MCF 10A (cell line): Measurements from ENCODE around the gene BCAP31. TPM values are rescaled to one million over a fixed set of nuclear protein-coding genes. Genes with fewer than 3 reads are reported as not detected.

Experiments used
- BruUV-seq: library from RNA; stranded (reverse); fragments of 400-500 nt; replicated peaks from 2 replicates; lab custom pipeline; 2021; lab: Mats Ljungman, UMichigan
- CTCF ChIA-PET: fragments of 300-600 bp; sonication (Branson Sonifier 250); formaldehyde crosslinking; extraction: SDS; loops from one replicate; lab custom pipeline; 2021; ENCODE audit warnings: antibody characterized with exemption, inconsistent platforms; lab: Yijun Ruan, JAX
- POLR2A ChIA-PET: fragments of 300-600, 350-650 bp; sonication (Branson Sonifier 250); formaldehyde crosslinking; extraction: SDS; loops from one replicate; lab custom pipeline; 2020; ENCODE audit warnings: antibody characterized with exemption, inconsistent platforms; lab: Yijun Ruan, JAX
- DNase-seq: peaks from one replicate; pipeline ENCODE4 v3.0.0-alpha.2; 2018; ENCODE audit not compliant: unreplicated experiment
- H3K27ac Mint-ChIP-seq: one replicate; pipeline ENCODE4 v1.8.0; 2022; ENCODE audit warnings: mild to moderate bottlenecking, low read depth, mixed read lengths; ENCODE audit not compliant: unreplicated experiment
- H3K27me3 Mint-ChIP-seq: one replicate; pipeline ENCODE4 v1.8.0; 2022; ENCODE audit warnings: mixed read lengths; ENCODE audit not compliant: insufficient read depth, unreplicated experiment
- H3K36me3 Mint-ChIP-seq: one replicate; pipeline ENCODE4 v1.8.0; 2022; ENCODE audit warnings: mild to moderate bottlenecking, moderate library complexity, mixed read lengths; ENCODE audit not compliant: insufficient read depth, unreplicated experiment
- H3K4me1 Mint-ChIP-seq: one replicate; pipeline ENCODE4 v1.8.0; 2022; ENCODE audit warnings: mixed read lengths; ENCODE audit not compliant: insufficient read depth, unreplicated experiment
- H3K4me3 Mint-ChIP-seq: one replicate; pipeline ENCODE4 v1.8.0; 2022; ENCODE audit warnings: mild to moderate bottlenecking, moderate library complexity, mixed read lengths; ENCODE audit not compliant: unreplicated experiment
- H3K9me3 Mint-ChIP-seq: one replicate; pipeline ENCODE4 v1.8.0; 2022; ENCODE audit warnings: mixed read lengths; ENCODE audit not compliant: unreplicated experiment
- intact Hi-C: fragments of 100-400 bp; cut with micrococcal nuclease; formaldehyde crosslinking; loops from 2 replicates; pipeline ENCODE4 v1.14.1; 2022
- total RNA-seq: library from RNA; stranded (reverse); gene quantifications from 2 replicates; pipeline ENCODE4 v1.2.3, GENCODE V29; 2022
- TF ChIP-seq, protein P1 (sequence below): fragments of 200-600 bp; IDR thresholded peaks from one replicate; pipeline ENCODE4 v1.8.0; 2022; ENCODE audit warnings: antibody characterized with exemption, mild to moderate bottlenecking; ENCODE audit not compliant: unreplicated experiment

BCAP31 gene
- total RNA-seq, 1 experiment from 2014 or later: 203 TPM

DNA sequence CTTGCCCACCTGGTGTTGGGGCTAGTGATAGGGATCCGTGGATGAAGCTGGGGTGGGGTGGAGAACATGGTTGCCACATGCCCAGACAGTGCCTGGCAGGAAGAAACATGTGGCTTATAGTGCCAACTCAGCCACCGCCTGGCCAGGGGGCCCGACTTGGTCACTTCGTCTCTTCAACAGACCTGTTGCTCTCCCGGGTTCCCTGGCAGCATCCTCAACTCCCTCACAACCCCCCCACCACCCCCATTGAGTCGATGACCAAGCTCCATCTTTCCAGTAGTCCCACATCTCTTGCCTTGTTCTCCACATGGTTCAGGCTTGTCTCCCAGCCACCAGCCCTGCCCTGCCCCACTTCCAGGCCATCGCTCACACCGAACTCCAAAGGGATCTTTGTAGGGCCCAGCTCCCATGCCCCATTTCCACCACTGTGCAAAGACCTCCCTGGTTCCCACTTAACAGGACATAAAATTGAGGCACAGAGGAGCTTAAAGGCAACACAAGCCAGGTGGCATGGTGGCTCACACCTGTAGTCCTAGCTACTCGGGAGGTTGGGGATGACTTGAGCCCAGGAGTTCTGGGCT lies 58.4 kb downstream of the BCAP31 start:
- H3K4me1 Mint-ChIP-seq: no peaks in the 10 kb centered on the region
- H3K9me3 Mint-ChIP-seq: no peaks in the 10 kb centered on the region
- ChIA-PET POLR2A (no interaction called here), CTCF (interaction anchor here (0.6 to 3.9 kb wide), 5 partner anchors 57 to 127 kb away, joined by 3 to 42 read pairs (median 5); no protein-coding TSS in a partner anchor)
- intact Hi-C loops: loop anchor here (5.0 kb wide), 2 partner anchors 109 to 129 kb away; no protein-coding TSS in a partner anchor
- no peaks in the 10 kb centered on the region for H3K36me3 Mint-ChIP-seq
- TF ChIP-seq, protein P1, sequence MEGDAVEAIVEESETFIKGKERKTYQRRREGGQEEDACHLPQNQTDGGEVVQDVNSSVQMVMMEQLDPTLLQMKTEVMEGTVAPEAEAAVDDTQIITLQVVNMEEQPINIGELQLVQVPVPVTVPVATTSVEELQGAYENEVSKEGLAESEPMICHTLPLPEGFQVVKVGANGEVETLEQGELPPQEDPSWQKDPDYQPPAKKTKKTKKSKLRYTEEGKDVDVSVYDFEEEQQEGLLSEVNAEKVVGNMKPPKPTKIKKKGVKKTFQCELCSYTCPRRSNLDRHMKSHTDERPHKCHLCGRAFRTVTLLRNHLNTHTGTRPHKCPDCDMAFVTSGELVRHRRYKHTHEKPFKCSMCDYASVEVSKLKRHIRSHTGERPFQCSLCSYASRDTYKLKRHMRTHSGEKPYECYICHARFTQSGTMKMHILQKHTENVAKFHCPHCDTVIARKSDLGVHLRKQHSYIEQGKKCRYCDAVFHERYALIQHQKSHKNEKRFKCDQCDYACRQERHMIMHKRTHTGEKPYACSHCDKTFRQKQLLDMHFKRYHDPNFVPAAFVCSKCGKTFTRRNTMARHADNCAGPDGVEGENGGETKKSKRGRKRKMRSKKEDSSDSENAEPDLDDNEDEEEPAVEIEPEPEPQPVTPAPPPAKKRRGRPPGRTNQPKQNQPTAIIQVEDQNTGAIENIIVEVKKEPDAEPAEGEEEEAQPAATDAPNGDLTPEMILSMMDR: no peak
- peaks cover 8% of the 10 kb centered on the region for H3K27me3 Mint-ChIP-seq
- no peak overlapping the region for H3K4me3 Mint-ChIP-seq
- no TSS peak for BruUV-seq
- H3K27ac Mint-ChIP-seq: no peak overlapping the region
- no peak for DNase-seq

DNA sequence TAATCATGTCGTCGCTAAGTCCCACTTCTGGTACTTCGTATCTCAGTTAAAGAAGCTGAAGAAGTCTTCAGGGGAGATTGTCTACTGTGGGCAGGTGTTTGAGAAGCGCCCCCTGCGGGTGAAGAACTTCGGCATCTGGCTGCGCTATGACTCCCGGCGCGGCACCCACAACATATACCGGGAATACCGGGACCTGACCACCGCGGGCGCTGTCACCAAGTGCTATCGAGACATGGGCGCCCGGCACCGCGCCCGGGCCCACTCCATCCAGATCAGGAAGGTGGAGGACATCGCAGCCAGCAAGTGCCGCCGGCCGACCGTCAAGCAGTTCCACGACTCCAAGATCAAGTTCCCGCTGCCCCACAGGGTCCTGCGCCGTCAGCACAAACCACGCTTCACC lies 61.9 kb downstream of the BCAP31 start:
- Mint-ChIP-seq H3K27ac (no peak overlapping the region), H3K9me3 (peaks cover 10% of the 10 kb centered on the region), H3K4me1 (no peaks in the 10 kb centered on the region), H3K27me3 (peaks cover 11% of the 10 kb centered on the region), H3K36me3 (no peaks in the 10 kb centered on the region), H3K4me3 (no peak overlapping the region)
- intact Hi-C loops: loop anchor here (5.0 kb wide), 1 partner anchor 720 kb away; no protein-coding TSS in a partner anchor
- no TSS peak for BruUV-seq
- CTCF ChIA-PET: interaction anchor here (0.6 to 1.8 kb wide), 10 partner anchors 12 to 816 kb away, joined by 3 to 9 read pairs (median 6); partner anchors contain the start of gene PNCK
- peak; percentile 38 for DNase-seq
- TF ChIP-seq, protein P1: peak; percentile 41
- POLR2A ChIA-PET: interaction anchor here (0.6 to 0.8 kb wide), 3 partner anchors 10 to 68 kb away, joined by 3 read pairs; no protein-coding TSS in a partner anchor

DNA sequence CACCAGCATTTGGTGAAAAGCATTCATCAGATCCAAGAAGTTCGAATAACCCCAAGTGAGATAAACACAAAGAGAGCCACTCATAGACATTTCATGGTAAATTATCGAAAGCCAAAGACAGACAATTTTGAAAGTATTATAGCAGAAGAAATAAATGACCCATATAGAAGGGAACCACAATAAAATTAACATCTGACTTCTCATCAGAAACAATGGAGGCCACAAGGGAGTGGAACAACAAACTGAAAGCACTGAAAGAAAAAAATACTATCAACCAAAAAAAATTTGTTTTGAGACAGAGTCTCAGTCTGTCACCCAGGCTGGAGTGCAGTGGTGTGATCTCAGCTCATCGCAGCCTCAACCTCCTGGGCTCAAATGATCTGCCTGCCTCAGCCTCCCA lies 64.9 kb downstream of the BCAP31 start:
- Mint-ChIP-seq H3K36me3 (peaks cover 6% of the 10 kb centered on the region), H3K9me3 (peaks cover 10% of the 10 kb centered on the region)

DNA sequence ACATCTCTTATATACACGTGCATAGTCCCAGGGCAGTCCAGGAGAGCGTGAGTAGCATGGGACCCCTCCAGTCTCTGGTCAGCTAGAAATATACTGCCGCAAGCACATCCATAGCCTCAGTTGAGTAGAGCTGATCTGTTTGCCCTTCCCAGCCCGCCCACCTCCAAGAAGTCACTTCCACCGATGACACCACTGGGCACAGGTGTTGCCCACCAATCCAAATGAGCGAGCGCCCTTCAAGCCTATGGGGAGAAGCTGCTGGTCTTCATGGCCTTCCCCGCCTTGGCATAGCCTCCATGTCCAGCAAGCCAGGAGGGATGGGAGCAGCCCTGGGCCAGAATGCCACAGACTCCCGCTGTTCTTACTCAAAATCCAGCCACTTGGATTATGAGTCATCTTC lies 67.0 kb downstream of the BCAP31 start:
- no peaks in the 10 kb centered on the region for H3K4me1 Mint-ChIP-seq
- CTCF ChIA-PET: interaction anchor here (0.7 to 3.5 kb wide), 6 partner anchors 11 to 151 kb away, joined by 3 to 23 read pairs (median 4); no protein-coding TSS in a partner anchor
- peaks cover 11% of the 10 kb centered on the region for H3K27me3 Mint-ChIP-seq
- no TSS peak for BruUV-seq
- no peak overlapping the region for H3K27ac Mint-ChIP-seq
- POLR2A ChIA-PET: no interaction called here
- TF ChIP-seq, protein P1: no peak
- no peak for DNase-seq
- intact Hi-C loops: no loop called here
- H3K4me3 Mint-ChIP-seq: no peak overlapping the region
- H3K36me3 Mint-ChIP-seq: peaks cover 6% of the 10 kb centered on the region
- peaks cover 10% of the 10 kb centered on the region for H3K9me3 Mint-ChIP-seq

More for the DNA sequence above, 64.9 kb downstream of the BCAP31 start:
- H3K27ac Mint-ChIP-seq: no peak overlapping the region
- BruUV-seq: no TSS peak
- peaks cover 11% of the 10 kb centered on the region for H3K27me3 Mint-ChIP-seq
- H3K4me3 Mint-ChIP-seq: no peak overlapping the region
- POLR2A ChIA-PET: no interaction called here
- TF ChIP-seq, protein P1: no peak
- intact Hi-C loops: no loop called here
- DNase-seq: no peak
- CTCF ChIA-PET: interaction anchor here (1.2 to 3.5 kb wide), 4 partner anchors 9 to 120 kb away, joined by 5 to 23 read pairs (median 6); no protein-coding TSS in a partner anchor
- no peaks in the 10 kb centered on the region for H3K4me1 Mint-ChIP-seq
